ENCODE data around the gene ZFP1. TPM values are rescaled to one million over a fixed set of nuclear protein-coding genes. Genes with fewer than 3 reads are reported as not detected.

Gene ZFP1
- total RNA-seq, 4 donors from 2014 or later = 5.5 to 12.6 (median 7.0) TPM

DNA sequence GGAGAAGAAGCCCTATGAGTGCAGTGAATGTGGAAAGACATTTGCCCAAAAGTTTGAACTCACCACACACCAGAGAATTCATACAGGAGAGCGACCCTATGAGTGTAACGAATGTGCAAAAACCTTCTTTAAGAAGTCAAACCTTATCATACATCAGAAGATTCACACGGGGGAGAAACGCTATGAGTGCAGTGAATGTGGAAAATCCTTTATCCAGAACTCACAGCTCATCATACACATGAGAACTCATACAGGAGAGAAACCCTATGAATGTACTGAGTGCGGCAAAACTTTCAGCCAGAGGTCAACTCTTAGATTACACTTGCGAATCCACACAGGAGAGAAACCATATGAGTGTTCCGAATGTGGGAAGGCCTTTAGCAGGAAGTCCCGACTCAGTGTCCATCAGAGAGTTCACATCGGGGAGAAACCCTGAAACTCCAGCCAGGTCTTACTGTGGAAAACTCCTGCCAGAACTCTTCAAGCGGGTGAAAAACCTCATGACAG lies 21.6 kb downstream of the ZFP1 start:
- TF ChIP-seq, protein P1, sequence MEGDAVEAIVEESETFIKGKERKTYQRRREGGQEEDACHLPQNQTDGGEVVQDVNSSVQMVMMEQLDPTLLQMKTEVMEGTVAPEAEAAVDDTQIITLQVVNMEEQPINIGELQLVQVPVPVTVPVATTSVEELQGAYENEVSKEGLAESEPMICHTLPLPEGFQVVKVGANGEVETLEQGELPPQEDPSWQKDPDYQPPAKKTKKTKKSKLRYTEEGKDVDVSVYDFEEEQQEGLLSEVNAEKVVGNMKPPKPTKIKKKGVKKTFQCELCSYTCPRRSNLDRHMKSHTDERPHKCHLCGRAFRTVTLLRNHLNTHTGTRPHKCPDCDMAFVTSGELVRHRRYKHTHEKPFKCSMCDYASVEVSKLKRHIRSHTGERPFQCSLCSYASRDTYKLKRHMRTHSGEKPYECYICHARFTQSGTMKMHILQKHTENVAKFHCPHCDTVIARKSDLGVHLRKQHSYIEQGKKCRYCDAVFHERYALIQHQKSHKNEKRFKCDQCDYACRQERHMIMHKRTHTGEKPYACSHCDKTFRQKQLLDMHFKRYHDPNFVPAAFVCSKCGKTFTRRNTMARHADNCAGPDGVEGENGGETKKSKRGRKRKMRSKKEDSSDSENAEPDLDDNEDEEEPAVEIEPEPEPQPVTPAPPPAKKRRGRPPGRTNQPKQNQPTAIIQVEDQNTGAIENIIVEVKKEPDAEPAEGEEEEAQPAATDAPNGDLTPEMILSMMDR (IDR thresholded peaks at IDR 0.05) = no peak
- ATAC-seq (ENCODE audit: low FRiP score) = no peak
- DNase-seq (ENCODE audit: low spot score) = no peak

DNA sequence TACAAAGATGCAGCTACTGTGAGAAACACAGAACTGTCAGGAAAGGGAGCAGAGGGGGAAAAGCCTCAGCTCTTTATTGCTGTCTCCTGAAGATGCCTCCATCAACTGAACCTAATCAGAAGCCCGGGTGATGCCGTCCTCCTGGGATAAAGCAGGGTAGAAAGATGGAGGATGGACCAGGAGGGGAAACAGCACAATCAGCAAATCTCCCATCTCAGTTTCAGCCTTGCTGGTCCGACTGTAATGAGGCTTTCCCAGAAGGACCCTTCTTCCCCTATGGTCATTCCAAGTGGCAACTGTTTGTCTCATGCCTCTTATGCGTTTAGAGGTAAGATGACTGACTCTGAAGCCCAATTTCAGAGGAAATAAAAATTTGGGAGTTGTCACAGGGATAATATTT lies 24.3 kb downstream of the ZFP1 start:
- DNase-seq (ENCODE audit: low spot score) = no peak
- TF ChIP-seq, protein P1 (IDR thresholded peaks at IDR 0.05) = no peak
- ATAC-seq (ENCODE audit: low FRiP score) = no peak

DNA sequence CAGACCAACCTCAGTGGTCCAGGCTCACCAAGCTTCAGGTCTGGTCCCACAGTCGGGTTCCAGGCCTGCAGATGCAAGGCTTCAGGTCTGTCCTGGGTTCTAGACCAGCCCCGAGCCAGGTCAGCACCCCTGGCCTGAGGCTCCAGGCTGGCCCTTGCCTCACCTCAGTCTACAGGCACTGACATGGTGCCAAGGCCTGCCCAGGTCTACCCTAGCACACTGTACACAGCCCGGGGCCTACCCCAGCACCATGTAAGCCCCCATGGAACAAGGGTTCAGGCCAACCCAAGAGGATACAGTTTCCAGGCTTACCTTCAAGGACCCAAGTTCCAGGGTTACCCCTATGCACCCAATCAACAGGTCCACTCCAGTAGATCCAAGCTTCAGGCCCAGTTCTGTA lies 26.8 kb downstream of the ZFP1 start:
- TF ChIP-seq, protein P1 (IDR thresholded peaks at IDR 0.05) = no peak
- no peak for DNase-seq (ENCODE audit: low spot score)
- no peak for ATAC-seq (ENCODE audit: low FRiP score)

DNA sequence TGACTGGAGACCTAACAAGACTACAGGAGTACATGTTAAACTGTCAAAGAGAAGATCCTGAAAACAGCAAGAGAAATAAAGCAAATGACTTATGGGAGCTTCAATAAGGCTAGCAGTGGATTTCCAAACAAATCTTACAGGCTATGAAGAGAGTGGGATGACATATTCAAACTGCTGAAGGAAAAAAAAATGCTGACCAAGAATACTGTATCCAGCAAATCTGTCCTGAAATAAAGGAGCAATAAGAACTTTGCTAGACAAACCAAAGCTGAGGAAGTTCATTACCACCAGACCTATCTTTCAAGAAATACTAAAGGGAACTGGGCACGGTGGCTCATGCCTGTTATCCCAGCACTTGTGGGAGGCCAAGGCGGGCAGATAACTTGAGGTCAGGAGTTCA lies 28.6 kb downstream of the ZFP1 start:
- DNase-seq (ENCODE audit: low spot score) (no peak), ATAC-seq (ENCODE audit: low FRiP score) (no peak)
- TF ChIP-seq, protein P1 (IDR thresholded peaks at IDR 0.05) = no peak

DNA sequence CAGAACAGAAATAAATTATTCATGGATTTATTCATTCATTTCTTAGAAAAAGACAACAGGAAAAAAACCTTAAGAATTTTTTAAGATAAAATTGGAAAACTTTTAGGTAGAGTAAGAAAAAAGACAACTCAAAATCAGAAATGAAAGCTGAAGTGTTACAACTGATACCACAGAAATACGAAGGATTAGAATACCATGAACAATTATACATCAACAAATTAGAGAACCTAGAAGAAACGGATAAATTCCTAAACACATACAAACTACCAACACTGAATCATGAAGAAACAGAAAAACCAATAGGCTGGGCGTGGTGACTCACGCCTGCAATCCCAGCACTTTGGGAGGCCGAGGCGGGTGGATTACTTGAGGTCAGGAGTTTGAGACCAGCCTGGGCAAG lies 30.9 kb downstream of the ZFP1 start:
- no peak for DNase-seq (ENCODE audit: low spot score)
- ATAC-seq (ENCODE audit: low FRiP score) = no peak
- TF ChIP-seq, protein P1 (IDR thresholded peaks at IDR 0.05) = no peak

DNA sequence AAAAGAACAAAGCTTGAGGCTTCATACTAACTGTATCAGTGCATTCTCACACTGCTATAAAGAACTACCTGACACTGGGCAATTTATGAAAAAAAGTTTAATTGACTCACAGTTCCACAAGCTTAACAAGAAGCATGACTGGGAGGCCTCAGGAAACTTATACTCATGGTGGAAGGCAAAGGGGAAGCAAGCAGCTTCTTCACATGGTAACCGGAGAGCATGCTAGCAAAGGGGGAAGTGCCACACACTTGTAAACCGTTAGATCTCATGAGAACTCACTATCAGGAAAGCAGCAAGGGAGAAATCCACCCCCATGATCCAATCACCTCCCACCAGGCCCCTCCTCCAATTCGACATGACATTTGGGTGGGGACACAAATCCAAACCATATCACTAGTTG lies 33.3 kb downstream of the ZFP1 start:
- TF ChIP-seq, protein P1 (IDR thresholded peaks at IDR 0.05) = no peak
- DNase-seq (ENCODE audit: low spot score) (no peak), ATAC-seq (ENCODE audit: low FRiP score) (no peak)

DNA sequence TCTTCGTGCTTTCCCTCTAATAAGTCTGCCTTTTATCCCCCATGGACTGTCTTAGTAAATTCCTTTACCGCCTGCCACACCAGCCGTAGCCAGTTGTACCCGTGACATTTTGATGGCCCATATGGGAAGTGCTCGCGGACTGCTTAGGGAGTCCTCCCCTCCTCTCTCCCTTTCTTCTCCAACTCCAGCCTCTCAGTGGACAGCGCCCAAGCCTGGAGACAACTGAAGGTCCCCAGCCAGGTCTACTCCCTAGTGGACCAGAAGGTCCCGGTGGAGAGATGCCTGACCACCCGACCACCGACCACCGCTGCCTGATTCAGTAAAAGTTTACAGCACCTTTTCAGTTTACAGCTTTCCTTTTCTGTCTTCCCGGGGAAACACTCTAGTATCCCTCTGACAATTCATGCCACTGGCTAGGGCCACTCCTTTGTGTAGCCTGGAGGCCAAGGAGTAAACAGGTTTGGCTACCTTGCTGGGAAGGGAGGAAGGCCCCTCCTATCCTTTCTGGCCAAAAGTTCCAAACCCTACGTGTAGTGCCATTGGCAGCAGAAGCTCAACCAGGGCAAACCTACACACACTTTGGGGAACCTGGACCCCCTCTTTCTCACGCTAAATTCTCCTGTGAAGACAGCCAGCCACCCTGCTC lies 40.6 kb downstream of the ZFP1 start:
- DNase-seq (ENCODE audit: low spot score) = no peak
- ATAC-seq (ENCODE audit: low FRiP score) = no peak
- TF ChIP-seq, protein P1 (IDR thresholded peaks at IDR 0.05) = no peak

Measured in omental fat pad (tissue), 4 donors.